Endometrial microvascular endothelial cells (primary cell): ENCODE results near the gene OPN1LW. TPM values are rescaled to one million over a fixed set of nuclear protein-coding genes. Genes with fewer than 3 reads are reported as not detected.
"Not testable (repeated sequence)": the region's sequence is repeated elsewhere in the genome, so short reads cannot be mapped to it uniquely, and the experiment has no call there.

Experiments
- in situ Hi-C: cut with HindIII; loops from 2 replicates; pipeline ENCODE4 v1.10.0; 2017; ENCODE audit warnings: low sequenced_read_pairs, low pct_unique_long_range_greater_than_20kb; ENCODE audit errors: inconsistent ontology term
- total RNA-seq: library from RNA; depleted of rRNA; stranded (reverse); fragments of >200 nt; gene quantifications from one replicate; pipeline ENCODE4 v1.2.3, GENCODE V29; 2015; ENCODE audit errors: inconsistent ontology term

Gene OPN1LW
- total RNA-seq, result not detected

DNA sequence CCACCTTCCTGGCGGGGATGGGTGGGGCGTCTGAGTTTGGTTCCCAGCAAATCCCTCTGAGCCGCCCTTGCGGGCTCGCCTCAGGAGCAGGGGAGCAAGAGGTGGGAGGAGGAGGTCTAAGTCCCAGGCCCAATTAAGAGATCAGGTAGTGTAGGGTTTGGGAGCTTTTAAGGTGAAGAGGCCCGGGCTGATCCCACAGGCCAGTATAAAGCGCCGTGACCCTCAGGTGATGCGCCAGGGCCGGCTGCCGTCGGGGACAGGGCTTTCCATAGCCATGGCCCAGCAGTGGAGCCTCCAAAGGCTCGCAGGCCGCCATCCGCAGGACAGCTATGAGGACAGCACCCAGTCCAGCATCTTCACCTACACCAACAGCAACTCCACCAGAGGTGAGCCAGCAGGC is at the start of gene OPN1LW:
Gene OPN1LW, plus strand, starts transcription at position 234 of the 400 bp plus-strand sequence. Its CDS starts 41 bp downstream, at position 275.
- in situ Hi-C loops, result not testable (repeated sequence)

DNA sequence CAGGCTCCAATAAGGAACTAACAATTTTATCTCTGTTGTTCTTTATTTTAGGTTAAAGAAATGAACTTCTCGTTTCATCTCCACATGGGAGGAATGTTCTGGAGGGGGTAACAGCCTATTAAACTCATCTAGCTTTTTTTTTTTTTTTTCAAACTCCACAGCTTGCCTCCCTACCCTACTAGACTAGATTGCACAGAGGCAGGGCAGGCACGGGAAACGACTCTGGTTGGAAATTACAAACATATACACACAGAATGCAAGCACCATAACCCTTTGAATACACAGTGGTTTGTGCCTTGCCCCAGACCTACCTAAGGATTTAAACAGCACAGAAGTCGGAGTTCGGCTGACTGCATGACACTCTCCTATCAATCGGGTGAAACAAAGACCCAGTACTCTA is 49.2 kb upstream of the OPN1LW start:
- in situ Hi-C loops, result no loop called here

DNA sequence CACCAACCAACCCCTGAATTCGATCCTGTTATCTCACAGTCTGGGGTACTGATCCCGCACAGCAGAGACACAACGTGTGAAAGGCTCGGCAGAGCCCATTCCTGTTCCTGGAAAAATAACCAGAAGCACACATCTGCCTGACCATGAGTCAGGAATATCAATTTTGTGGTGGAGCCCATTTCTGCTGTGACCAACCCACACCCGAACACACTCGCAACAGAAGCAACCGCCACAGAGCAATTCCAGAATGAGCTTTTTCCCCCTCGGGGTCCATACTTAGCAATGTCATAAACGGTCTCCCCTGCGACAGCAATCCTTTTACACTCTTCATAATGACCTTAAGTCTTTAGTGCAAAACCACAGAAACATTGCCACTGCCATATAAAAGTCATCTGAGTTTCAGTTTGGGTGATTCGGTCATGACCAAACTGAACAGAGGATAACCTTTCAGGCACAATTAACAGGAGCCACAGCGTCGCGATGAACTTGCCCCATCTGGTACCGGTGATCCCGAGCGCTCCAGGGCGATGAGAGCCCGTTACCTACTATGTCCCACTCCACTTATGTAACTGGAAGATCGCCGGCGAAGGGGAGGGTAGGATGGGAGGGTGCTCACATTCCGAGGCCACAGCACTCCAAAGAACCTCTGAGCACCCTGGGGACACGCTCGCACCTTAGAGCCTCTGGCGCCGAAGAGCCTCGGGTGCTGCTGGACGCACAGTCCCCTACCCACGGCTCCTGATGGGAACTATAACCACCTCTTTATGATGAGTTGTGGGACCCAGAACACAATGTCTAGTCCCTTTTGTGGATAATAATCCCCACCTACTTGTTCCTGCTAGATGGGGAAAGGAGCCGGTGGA is 47.7 kb upstream of the OPN1LW start:
- in situ Hi-C loops, result no loop called here

DNA sequence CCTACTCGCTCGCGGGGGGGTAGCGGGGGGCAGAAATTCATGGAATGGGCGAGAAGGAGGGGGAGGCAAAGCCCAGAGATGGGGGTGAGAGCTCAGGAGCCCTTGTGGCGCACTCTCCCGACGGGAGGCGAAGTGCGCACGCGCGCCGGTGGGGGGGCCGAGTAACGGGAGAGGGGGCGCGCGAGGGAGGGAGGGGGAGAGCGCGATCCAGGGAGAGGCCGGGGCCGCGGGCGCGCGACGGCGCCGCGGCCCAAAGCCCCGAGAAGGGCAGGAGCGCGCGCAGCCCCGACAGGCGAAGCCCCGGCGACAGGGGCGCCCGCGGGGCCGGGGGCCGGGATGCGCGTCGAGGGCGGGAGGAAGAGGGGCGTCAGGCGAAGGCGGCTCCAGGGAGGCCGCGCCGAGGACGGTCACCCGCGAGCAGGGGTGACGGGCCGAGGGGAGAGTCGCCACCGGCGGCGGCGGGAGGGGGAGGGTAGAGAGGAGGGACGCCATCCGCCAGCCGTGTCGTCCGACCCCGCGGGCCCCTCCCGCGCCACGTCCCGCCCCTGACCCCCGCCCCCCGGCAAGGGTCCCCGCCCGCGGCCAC is 46.9 kb upstream of the OPN1LW start:
- in situ Hi-C loops, result no loop called here

DNA sequence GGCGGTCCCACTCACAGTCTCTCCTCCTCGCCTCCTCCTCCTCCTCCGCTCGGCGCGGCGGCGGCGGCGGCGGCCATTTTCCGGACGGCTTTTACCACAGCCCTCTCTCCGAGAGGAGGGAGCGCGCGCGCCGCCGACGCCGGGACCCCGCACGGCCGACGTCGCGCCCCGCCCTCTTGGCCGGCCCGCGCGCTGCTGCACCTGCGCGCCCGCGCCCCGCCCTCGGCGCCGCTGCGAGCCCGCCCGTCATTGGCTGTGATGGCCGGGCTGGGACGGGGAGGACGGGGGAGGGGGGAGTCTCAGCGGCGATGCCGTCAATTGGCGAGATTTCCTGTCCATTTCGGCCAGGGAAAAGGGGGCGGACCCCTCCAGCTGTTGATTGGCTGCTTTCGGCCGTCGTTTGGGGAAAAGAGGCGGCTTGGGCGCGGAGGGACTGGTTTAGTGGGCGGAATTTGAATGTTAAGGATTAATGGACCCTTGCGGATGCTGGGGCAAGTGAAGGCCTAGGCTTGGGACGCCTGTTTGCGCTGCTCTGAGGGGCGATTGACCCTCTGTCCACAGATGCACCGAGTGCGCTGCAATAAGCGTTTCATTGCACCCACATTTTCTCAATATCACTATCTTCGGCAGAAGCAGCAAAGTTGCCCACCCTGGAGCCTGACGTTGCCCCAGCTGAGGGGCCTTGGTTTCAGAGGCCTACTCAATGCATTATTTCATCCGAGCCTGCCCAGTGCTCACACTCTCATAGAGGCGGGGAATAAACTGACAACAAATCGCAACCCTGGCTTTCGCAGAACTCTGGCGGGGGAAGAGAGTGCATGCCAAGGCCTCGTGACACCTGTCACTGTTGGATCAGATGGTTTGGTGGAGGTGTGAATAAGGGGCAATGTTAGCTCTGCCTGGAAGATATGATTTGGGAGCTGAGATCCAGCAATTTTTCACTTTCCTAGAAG is 46.2 kb upstream of the OPN1LW start, which contains the start of gene MECP2:
Gene MECP2, minus strand, starts transcription at position 129 of the 953 bp plus-strand sequence.
- in situ Hi-C loops, result no loop called here

DNA sequence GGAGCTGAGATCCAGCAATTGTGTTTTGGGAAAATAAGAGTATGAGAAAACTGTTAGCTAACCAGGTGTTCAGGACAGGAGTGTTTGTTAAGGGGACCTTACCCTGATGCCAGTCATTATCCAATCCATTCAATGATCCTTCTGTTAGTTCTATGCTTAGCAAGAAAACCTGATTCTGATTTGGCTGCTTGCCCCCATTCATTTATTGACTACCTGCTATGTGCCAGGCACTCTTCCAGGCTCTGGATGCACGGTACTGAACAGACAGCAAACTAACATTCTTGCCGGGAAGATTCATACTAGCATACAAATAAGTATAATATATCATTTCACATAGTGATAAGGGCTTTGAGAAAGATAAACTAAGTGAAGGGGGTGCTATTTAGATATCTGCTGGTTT is 45.5 kb upstream of the OPN1LW start:
- in situ Hi-C loops, result no loop called here

DNA sequence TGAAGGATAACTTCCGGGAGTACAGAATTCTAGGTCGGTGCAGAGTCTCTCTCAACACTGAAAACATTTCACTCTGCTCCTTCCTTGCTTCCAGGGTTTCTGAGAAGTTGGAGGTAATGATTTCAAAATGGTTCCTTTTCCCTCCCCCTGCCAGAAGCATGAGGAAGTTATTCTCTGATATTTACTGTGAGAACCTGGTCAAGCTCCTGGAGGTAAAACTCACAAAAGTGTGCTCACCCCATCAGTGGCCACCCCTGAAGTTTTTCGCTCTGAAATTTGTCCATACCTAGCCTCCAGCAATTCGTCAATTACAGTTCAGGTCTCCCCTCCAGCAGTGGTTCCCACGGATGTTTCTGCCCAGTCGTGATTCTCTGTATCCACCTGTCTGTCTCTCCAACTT is 30.3 kb upstream of the OPN1LW start:
- in situ Hi-C loops, result no loop called here

DNA sequence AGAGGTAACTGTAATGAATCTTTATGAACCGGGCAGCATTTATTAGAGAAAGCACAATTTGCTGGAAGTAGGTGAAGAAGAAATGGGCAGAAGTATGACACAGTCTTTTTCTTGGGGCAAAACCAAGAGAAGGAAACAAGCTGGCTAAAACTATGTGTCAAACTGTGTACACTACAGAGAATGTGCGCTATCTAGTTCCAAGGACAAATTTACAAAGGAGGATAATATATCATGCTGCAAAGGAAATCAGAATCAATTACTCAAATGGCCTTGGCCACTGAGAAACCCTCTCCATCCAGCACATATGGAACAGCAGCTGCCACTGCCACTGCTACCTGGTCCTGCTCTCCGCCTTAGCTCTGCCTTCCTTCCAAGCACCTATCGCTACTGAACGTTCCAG is 29.4 kb upstream of the OPN1LW start:
- in situ Hi-C loops, result no loop called here

DNA sequence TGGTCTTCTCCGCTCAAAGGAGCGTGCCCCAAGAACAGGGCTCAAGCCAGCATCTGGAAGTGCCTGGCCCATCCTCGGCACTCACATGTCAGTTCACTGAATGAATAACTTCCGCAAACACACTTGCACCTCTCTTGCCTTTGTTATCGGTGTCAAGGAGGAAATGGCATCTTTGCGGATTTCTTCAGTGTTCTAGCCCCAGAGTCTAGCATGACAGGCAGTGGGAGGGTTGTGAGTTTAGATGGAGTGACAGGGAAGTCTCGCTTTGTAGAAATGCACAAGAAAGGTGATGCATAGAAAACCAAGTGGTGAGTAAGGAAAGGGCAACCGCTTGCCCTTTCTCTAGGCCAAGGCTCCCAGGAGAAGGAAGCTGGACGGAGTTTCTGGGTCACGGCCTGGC is 29.0 kb upstream of the OPN1LW start:
- in situ Hi-C loops, result no loop called here

DNA sequence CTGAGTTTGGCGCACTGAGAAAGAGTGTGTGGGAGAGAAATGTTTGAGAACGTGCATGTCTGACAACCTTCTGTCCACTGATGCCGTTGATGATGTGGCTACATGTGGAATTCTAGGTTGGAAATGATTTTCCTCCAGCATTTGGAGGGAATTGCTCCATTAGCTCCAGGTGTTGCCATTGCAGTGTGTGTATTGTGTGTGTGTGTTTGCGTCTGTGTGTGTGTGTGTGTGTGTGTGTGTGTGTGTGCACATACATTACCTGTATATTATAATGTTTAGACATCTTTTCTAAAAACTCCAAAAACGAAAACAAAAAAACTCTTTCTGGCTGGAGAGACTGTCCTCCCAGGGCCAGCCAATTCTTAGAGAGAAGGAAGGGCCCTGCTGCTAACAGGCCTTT is 28.3 kb upstream of the OPN1LW start:
- in situ Hi-C loops, result no loop called here

DNA sequence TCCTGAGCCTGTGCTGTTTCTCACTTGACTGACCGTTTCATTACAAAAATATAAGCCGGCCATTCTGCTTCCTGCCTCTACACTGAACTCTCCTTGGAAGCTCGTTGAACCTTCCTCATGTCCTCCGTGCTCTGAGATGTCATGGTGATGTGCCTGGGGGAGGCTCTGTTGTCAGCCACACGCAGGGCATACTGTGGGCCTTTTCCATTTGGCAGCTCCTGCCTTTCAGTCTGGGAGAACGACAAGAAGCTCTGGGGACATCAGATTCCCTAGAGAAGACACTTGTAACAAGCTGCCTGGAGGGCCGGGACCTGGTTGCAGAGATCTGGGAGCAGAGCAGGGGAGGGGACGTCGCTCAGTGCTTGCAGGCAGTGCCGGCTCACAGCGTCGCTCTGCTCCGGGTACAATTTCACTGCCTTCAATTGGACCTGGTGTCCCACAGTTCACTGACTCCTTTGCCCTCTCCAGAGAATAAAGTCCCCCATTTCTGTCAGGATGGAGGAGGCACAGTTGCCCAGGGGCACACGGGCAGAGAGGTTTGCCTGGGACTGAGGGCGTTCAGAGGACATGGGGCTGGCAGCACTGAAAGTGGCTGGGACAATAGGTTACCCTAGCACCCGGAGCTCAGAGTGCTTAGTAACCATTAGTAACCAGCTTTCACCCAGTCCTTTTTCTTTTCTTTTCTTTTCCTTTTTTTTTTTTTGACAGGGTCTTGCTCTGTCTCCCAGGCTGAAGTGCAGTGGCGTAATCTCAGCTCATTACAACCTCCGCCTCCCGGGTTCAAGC is 27.4 kb upstream of the OPN1LW start:
- in situ Hi-C loops, result no loop called here

DNA sequence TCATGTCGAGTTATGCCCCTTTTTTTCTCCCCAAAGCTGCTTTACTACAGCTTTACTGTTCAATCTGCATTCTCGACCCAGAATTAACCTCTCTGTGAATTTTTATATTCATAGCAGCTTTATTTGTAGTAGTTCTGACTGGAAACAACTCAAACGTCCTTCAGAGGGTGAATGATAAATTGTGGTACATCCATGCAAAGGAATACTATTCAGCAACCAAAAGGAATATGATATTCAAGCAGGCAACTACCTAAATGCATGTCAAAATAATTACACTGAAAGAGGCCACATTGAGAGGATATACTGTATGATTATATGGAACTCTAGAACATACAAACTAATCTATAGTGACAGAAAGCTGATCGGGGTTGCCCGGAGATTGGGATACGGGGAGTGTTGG is 26.5 kb upstream of the OPN1LW start:
- in situ Hi-C loops, result no loop called here

DNA sequence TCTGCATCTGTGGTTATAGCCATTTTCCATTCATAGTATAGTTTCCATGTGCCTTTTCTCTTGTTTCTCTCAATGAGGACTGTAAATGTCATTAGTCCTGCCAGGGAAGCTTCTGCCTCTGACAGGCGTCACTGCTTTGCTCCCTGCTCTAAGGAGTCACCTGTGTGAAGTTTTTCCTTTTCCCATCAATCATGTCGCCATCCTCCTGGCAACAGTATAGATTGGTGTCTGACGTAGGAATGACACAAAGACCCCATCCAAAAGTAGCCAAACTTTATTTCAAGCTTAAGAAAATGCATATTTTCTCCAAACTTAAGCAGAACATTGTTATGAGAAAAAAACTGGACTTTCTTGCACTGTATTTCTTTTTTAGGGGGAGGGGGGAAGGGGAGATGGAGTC is 23.5 kb upstream of the OPN1LW start:
- in situ Hi-C loops, result no loop called here

DNA sequence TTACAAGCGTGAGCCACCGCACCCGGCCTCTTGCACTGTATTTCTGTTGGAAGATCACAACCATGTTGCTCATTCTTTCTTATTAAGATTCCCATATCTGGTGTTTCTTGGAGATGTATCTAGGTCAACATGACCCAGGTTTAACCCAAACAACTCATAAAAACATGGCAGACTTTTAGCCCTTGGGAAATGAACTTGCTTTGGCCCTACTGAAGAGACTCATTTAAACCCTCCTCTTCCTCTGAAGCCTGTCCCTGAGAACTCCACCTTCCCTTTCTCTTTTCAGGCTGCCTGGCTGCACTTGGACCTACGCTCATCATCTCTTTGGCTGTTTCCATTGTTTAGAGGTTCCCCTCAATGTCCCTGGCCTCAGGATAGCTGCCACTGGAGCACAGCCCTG is 22.8 kb upstream of the OPN1LW start:
- in situ Hi-C loops, result no loop called here

DNA sequence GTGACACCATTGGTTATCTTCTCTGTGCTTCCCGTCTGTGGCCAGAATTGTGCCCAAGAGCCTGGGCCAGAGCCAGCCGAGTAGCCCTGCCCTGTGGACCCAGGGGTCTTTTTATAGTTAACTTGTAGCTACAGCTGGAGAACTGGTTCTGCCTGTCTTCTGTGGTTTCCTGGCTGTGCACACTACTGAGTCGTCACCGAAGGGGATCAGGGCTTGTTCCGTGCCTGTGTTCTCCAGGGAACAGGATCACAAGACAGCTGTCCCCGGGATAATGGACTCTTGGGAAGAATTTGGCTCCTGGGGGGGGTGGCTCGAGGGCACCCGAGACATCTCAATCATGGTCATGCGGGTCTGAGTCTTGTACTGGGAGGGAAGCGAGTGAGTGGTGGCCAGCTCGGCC is 22.1 kb upstream of the OPN1LW start:
- in situ Hi-C loops, result no loop called here

DNA sequence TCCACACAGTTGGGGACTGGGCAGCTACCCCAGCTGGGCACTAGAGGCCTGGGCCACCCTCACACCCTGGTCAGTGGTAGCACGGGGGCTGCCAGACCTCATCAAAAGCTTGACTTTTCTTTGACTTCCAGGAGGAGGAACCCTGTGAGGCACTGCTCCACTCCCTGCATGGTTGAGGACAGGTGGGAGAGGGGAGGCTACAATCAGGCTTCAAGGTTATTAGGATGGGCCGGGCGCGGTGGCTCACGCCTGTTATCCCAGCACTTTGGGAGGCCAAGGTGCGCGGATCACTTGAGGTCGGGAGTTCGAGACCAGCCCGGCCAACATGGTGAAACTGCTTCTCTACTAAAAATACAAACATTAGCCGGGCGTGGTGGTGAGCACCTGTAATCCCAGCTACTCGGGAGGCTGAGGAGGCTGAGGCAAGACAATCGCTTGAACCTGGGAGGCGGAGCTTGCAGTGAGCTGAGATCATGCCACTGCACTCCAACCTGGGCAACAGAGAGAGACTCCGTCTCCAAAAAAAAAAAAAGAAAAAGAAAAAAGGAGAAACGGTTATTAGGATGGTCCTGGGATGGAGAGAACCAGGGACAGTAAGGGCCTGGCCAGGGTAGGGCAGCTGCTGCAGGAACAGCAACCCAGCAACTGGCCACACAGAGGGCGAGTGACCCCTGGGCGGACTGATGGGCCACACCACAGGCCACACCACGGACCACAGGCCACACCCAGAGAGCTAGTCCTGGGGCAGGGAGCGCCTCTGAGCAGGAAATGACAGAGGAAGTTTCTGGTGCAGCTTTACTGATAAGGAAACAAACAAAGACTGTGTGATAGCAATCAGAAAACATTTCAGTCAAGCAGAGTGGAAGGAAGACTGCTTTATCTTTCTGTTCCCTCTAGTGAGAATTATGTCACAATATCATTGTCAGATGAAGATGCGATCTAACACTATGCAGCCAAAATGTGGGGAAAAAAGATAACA is 20.5 kb upstream of the OPN1LW start:
- in situ Hi-C loops, result no loop called here

DNA sequence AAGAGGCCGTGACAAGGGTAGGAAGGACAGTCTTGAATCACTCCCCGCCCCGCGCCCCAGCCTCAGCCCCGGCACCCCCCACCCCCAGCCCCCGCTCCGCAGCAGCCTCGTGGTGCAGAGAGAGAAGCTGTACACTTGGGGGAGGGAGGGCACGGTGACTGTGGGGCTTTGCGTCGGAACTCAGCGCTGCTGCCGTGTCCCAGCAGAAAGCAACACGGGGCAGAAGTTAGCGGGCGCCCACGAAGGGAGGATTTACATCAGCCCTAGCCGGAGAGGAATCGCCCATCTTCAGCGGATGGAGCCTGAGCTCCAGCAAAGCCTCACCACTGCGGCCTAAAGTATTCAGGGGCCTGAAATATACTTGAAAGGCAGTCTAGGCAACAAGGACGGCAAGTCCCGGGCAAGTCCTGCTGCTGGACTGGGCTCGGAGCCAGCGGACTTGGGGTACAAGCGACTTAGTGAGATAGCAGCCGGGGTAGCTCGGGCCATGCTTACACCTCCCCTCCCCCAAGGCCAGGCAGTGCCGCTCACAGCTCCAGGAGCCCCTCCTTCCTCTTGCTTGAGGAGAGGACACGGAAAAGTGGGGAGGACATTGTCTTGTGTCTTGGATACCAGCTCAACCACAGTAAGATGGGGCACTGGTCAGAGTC is 18.5 kb upstream of the OPN1LW start:
- in situ Hi-C loops, result no loop called here
